GM12892 (cell line): ENCODE measurements around the gene EMC10.
A peak's percentile ranks its signal among the peaks of the same experiment; 100 is the strongest.

ENCODE experiments used
- DNase-seq: peaks from one replicate; pipeline ENCODE4 v3.0.0; 2011; ENCODE audit not compliant: insufficient read length
- FAIRE-seq: peaks from 2 replicates; lab custom pipeline; 2011; peaks lifted over from hg19 to GRCh38; lab: Jason Lieb, UNC
- POLR2A ChIP-seq: IDR thresholded peaks from 2 replicates; pipeline ENCODE4 v1.6.1; 2011; ENCODE audit warnings: low read depth, low read length, control low read depth
- POLR2AphosphoS5 ChIP-seq: IDR thresholded peaks from 2 replicates; pipeline ENCODE4 v1.6.1; 2011; ENCODE audit warnings: low read depth, low read length, control low read depth
- TAF1 ChIP-seq: IDR thresholded peaks from 2 replicates; pipeline ENCODE4 v1.6.1; 2011; ENCODE audit warnings: low read depth, mild to moderate bottlenecking, control low read depth, low read length, borderline replicate concordance

Gene EMC10

GRCh38 chr19:50505856-50506611, 29.7 kb downstream of the EMC10 start:
- DNase-seq (no peak), FAIRE-seq (no peak)
- TF ChIP-seq POLR2A = no peak
- TF ChIP-seq TAF1 = no peak
- TF ChIP-seq POLR2AphosphoS5 = no peak

GRCh38 chr19:50506700-50507099, 30.4 kb downstream of the EMC10 start:
- FAIRE-seq (no peak), DNase-seq (no peak)
- TF ChIP-seq TAF1 = no peak
- no peak for TF ChIP-seq POLR2A
- TF ChIP-seq POLR2AphosphoS5 = no peak

GRCh38 chr19:50507376-50507775, 31.1 kb downstream of the EMC10 start:
- TF ChIP-seq POLR2A (no peak), TAF1 (no peak), POLR2AphosphoS5 (no peak)
- no peak for FAIRE-seq
- DNase-seq = no peak

GRCh38 chr19:50508843-50509190, 32.5 kb downstream of the EMC10 start:
- no peak for DNase-seq
- no peak for TF ChIP-seq POLR2A
- TF ChIP-seq TAF1 = no peak
- TF ChIP-seq POLR2AphosphoS5 = no peak
- no peak for FAIRE-seq

- FAIRE-seq (no peak), DNase-seq (no peak)
- TF ChIP-seq TAF1 (no peak), POLR2AphosphoS5 (no peak), POLR2A (no peak)
Measured at GRCh38 chr19:50509366-50509765, 33.1 kb downstream of the EMC10 start.

GRCh38 chr19:50510121-50510670, 33.9 kb downstream of the EMC10 start:
- TF ChIP-seq TAF1 = no peak
- no peak for TF ChIP-seq POLR2AphosphoS5
- no peak for TF ChIP-seq POLR2A
- no peak for DNase-seq
- FAIRE-seq = peak; percentile 46

GRCh38 chr19:50510700-50511068, 34.4 kb downstream of the EMC10 start:
- TF ChIP-seq TAF1 = no peak
- FAIRE-seq = no peak
- DNase-seq = no peak

- peak; percentile 50; the same call in 1 of the 2 replicates for TF ChIP-seq POLR2A
- no peak for TF ChIP-seq POLR2AphosphoS5
- no peak for TF ChIP-seq TAF1
- FAIRE-seq (peak; percentile 99), DNase-seq (peak; percentile 99)
Measured at GRCh38 chr19:50511069-50511822, 34.9 kb downstream of the EMC10 start, which contains the start of gene JOSD2. Gene JOSD2 (minus strand): TSS chr19:50511191. CDS start chr19:50510431, 760 bp downstream.

- FAIRE-seq (no peak), DNase-seq (no peak)
- no peak for TF ChIP-seq POLR2A
- TF ChIP-seq TAF1 = no peak
- TF ChIP-seq POLR2AphosphoS5 = no peak
Measured at GRCh38 chr19:50512112-50512998, 36.0 kb downstream of the EMC10 start.

- FAIRE-seq (no peak), DNase-seq (no peak)
- TF ChIP-seq POLR2AphosphoS5 (no peak), TAF1 (no peak), POLR2A (no peak)
Measured at GRCh38 chr19:50512999-50513745, 36.9 kb downstream of the EMC10 start.
